ENCODE data around the gene P3H4. TPM values are rescaled to one million over a fixed set of nuclear protein-coding genes. Genes with fewer than 3 reads are reported as not detected.

The P3H4 gene
- total and polyA plus RNA-seq, 10 of the 15 experiments (the other 5 are each of a cell fraction or from before 2014, with no cell fraction given) = 0.32 to 1.1 (median 0.64) TPM; not detected in 1

DNA sequence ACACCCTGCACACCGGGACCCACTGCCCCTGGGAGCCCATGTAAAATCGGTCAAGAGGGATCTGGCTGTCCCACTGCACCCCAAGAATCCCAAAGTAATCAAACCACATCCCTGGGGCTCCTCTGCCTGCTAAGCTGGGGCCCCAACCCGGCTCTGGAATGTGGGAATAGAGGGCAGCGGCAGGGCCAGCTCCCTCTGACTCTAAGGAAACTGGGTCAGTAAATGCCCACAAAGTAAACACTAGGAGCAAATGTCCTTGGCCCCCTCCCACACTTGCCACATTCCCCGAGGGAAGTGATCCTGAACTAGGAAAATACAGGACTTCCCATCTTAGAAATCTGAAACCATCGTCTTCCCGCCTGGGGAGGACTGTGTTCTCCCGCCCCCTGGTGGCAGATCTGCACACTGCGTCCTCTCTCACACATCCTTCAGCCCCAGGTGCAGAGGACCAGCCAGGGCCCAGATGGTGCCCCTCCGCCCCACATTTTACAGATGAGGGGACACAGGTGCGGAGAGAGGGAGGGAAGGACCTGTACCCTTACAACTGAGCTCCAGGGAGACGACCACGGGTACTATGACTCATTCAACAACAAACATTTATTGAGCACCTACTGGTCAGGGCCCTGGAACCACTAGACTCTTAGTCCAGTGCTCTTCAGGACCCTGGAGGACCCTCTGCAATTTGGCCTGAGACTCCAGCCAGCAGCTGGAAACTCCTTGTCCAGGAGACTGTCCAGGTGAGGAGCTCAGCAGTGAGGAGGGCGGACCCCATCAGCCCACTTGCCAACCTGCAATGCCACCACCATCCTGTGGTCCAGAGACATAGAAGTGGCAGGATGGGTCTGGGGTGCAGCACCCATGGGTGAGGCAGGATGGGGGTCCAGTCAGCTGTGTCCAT, 10.1 kb downstream of the P3H4 start (continued):
- TF ChIP-seq BCLAF1 (IDR thresholded peaks at IDR 0.05) (no peak), IKZF2 (IDR thresholded peaks at IDR 0.05) (0 out of 4 replicates have a peak, but pooled peaks of 1 of the 2 experiments have one; percentile 13), CREM (IDR thresholded peaks at IDR 0.05; ENCODE audit: low read depth) (no peak)

- intact Hi-C loops (cut with micrococcal nuclease; ENCODE audit: unreplicated experiment) (loop anchor here (1.0 kb wide), 1 partner anchor 62 kb away; no protein-coding TSS in a partner anchor), in situ Hi-C loops (cut with MboI) (loop anchor here (5.0 kb wide), 1 partner anchor 58 kb away; no protein-coding TSS in a partner anchor)
- no peak overlapping the region for H3K4me3 ChIP-seq
- BruUV-seq (replicated peaks) = no TSS peak
- no peaks in the 10 kb centered on the region for H3K9me3 ChIP-seq (replicated peaks; ENCODE audit: control insufficient read depth, insufficient read depth, low read length)
- no peaks in the 10 kb centered on the region for H3K4me1 ChIP-seq (ENCODE audit: control insufficient read depth, insufficient read depth, low read length)
- TF ChIP-seq POLR2AphosphoS2 (IDR thresholded peaks at IDR 0.05; ENCODE audit: low read depth, low read length) = no peak
- TF ChIP-seq EED (IDR thresholded peaks at IDR 0.05; ENCODE audit: low read depth) = no peak
- no peak for TF ChIP-seq EP300 (IDR thresholded peaks at IDR 0.05; ENCODE audit: borderline replicate concordance in 1 of 2, control insufficient read depth in 1 of 2, low read depth in 2 of 2, low read length in 2 of 2)
- no peak for TF ChIP-seq TBL1XR1 (IDR thresholded peaks at IDR 0.05; ENCODE audit: low read depth, low read length)
- TF ChIP-seq, protein P1, sequence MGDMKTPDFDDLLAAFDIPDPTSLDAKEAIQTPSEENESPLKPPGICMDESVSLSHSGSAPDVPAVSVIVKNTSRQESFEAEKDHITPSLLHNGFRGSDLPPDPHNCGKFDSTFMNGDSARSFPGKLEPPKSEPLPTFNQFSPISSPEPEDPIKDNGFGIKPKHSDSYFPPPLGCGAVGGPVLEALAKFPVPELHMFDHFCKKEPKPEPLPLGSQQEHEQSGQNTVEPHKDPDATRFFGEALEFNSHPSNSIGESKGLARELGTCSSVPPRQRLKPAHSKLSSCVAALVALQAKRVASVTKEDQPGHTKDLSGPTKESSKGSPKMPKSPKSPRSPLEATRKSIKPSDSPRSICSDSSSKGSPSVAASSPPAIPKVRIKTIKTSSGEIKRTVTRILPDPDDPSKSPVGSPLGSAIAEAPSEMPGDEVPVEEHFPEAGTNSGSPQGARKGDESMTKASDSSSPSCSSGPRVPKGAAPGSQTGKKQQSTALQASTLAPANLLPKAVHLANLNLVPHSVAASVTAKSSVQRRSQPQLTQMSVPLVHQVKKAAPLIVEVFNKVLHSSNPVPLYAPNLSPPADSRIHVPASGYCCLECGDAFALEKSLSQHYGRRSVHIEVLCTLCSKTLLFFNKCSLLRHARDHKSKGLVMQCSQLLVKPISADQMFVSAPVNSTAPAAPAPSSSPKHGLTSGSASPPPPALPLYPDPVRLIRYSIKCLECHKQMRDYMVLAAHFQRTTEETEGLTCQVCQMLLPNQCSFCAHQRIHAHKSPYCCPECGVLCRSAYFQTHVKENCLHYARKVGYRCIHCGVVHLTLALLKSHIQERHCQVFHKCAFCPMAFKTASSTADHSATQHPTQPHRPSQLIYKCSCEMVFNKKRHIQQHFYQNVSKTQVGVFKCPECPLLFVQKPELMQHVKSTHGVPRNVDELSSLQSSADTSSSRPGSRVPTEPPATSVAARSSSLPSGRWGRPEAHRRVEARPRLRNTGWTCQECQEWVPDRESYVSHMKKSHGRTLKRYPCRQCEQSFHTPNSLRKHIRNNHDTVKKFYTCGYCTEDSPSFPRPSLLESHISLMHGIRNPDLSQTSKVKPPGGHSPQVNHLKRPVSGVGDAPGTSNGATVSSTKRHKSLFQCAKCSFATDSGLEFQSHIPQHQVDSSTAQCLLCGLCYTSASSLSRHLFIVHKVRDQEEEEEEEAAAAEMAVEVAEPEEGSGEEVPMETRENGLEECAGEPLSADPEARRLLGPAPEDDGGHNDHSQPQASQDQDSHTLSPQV (IDR thresholded peaks at IDR 0.05) = no peak
- H3K27me3 ChIP-seq (replicated peaks in 1 of 2; ENCODE audit: control insufficient read depth in 2 of 2, insufficient read depth in 2 of 2, low read length in 1 of 2) = no peaks in the 10 kb centered on the region
- RAD21 ChIA-PET (ENCODE audit: unreplicated experiment) = interaction anchor here (0.6 to 2.7 kb wide), 4 partner anchors 15 to 312 kb away, joined by 3 to 12 read pairs (median 5); partner anchors contain the start of gene JUP
- H4K20me1 ChIP-seq (ENCODE audit: control insufficient read depth, insufficient read depth) = no peaks in the 10 kb centered on the region
- ATAC-seq (peak; percentile 44), FAIRE-seq (no peak), DNase-seq (ENCODE audit: low read depth, low spot score) (no peak)
- peak overlapping the region; percentile 29; the same call in 1 of the 2 replicates for H2AFZ ChIP-seq (ENCODE audit: control insufficient read depth, low read depth, low read length)
- no peak overlapping the region for H3K4me2 ChIP-seq (ENCODE audit: control insufficient read depth, insufficient read depth)
- no peaks in the 10 kb centered on the region for H3K36me3 ChIP-seq (ENCODE audit: control insufficient read depth in 2 of 2, insufficient read depth in 2 of 2, low read length in 1 of 2)
- SMC1A ChIA-PET (ENCODE audit: uncharacterized antibody, unreplicated experiment) = interaction anchor here (0.9 to 2.5 kb wide), 2 partner anchors 20 to 63 kb away, joined by 3 to 9 read pairs; no protein-coding TSS in a partner anchor
- CTCF ChIA-PET = interaction anchor here (0.6 to 4.4 kb wide), 17 partner anchors 10 to 1387 kb away, joined by 3 to 25 read pairs (median 3); partner anchors contain the start of genes JUP and P3H4
- POLR2A ChIA-PET = interaction anchor here (0.6 to 1.2 kb wide), 2 partner anchors 10 to 120 kb away, joined by 5 to 8 read pairs; no protein-coding TSS in a partner anchor
- no peaks in the 10 kb centered on the region for H3K79me2 ChIP-seq (ENCODE audit: control insufficient read depth, insufficient read depth, low read length)
- H3K9ac ChIP-seq (ENCODE audit: control insufficient read depth, insufficient read depth, low read length) = no peak overlapping the region
- WGBS (ENCODE audit: insufficient coverage, insufficient replicate concordance, low lambda C conversion rate, missing lambda C conversion rate) = 50% methylated on average over 17 of the region's 18 CpGs
- no peak overlapping the region for H3K27ac ChIP-seq (ENCODE audit: control insufficient read depth, insufficient read depth)
Observed at GRCh38 chr17:41800601-41801373, 11.0 kb downstream of the P3H4 start.

Measured in GM12878 (cell line).